BJ (cell line): ENCODE data around the gene FTH1. TPM values are rescaled to one million over a fixed set of nuclear protein-coding genes. Genes with fewer than 3 reads are reported as not detected.

Experiments used
- CTCF ChIA-PET: fragments of 350-600 bp; formaldehyde crosslinking; extraction: SDS; loops from one replicate; lab custom pipeline; 2021; ENCODE audit warnings: antibody characterized with exemption, inconsistent platforms; lab: Yijun Ruan, JAX
- POLR2A ChIA-PET: fragments of 300-600 bp; sonication (Branson Sonifier 250); formaldehyde crosslinking; extraction: SDS; loops from one replicate; lab custom pipeline; 2021; ENCODE audit warnings: antibody characterized with exemption; lab: Charles Lee
- DNase-seq: peaks from one replicate; pipeline ENCODE4 v3.0.0-alpha.2; 2011; ENCODE audit warnings: low read depth
- H3K27me3 ChIP-seq: 2 replicates; pipeline ENCODE4 v1.6.0; 2011; ENCODE audit warnings: low read length; ENCODE audit not compliant: control insufficient read depth, insufficient read depth
- H3K36me3 ChIP-seq: 2 replicates; pipeline ENCODE4 v1.5.1; 2011; ENCODE audit warnings: low read length; ENCODE audit not compliant: control insufficient read depth, insufficient read depth
- H3K4me3 ChIP-seq: 2 replicates; pipeline ENCODE4 v1.5.1; 2011; ENCODE audit warnings: low read depth, mild to moderate bottlenecking, control low read depth, low read length
- CTCF ChIP-seq: IDR thresholded peaks from 2 replicates; pipeline ENCODE4 v1.5.1; 2011; ENCODE audit warnings: low read depth, mild to moderate bottlenecking, control low read depth, inconsistent platforms, low read length, moderate library complexity; ENCODE audit not compliant: insufficient read depth
- polyA plus RNA-seq: library from polyadenylated mRNA; depleted of rRNA; stranded (reverse); fragments of >200 nt; gene quantifications from 2 replicates; pipeline ENCODE4 v1.2.3, GENCODE V29; 2011

Gene FTH1
- polyA plus RNA-seq, 1 experiment = 1,472 TPM

GRCh38 chr11:61930933-61931332, 36.5 kb downstream of the FTH1 start:
- H3K36me3 ChIP-seq = no peaks in the 10 kb centered on the region
- ChIA-PET POLR2A (no interaction called here), CTCF (interaction anchor here (0.6 to 4.2 kb wide), 7 partner anchors 15 to 33 kb away, joined by 3 to 20 read pairs (median 4); no protein-coding TSS in a partner anchor)
- no peaks in the 10 kb centered on the region for H3K27me3 ChIP-seq
- no peak for TF ChIP-seq CTCF
- H3K4me3 ChIP-seq = no peak overlapping the region
- no peak for DNase-seq

GRCh38 chr11:61928606-61929005, 38.8 kb downstream of the FTH1 start:
- Histone ChIP-seq H3K27me3 (no peaks in the 10 kb centered on the region), H3K36me3 (no peaks in the 10 kb centered on the region), H3K4me3 (no peak overlapping the region)
- no peak for DNase-seq
- ChIA-PET POLR2A (interaction anchor here (0.5 to 0.6 kb wide), 2 partner anchors 26 to 57 kb away, joined by 3 to 4 read pairs; no protein-coding TSS in a partner anchor), CTCF (interaction anchor here (0.6 to 4.2 kb wide), 13 partner anchors 8 to 75 kb away, joined by 3 to 20 read pairs (median 4); no protein-coding TSS in a partner anchor)
- no peak for TF ChIP-seq CTCF

- ChIA-PET POLR2A (no interaction called here), CTCF (interaction anchor here (1.1 to 4.2 kb wide), 5 partner anchors 9 to 77 kb away, joined by 3 to 20 read pairs (median 8); no protein-coding TSS in a partner anchor)
- Histone ChIP-seq H3K4me3 (no peak overlapping the region), H3K27me3 (no peaks in the 10 kb centered on the region), H3K36me3 (no peaks in the 10 kb centered on the region)
- TF ChIP-seq CTCF = no peak
- no peak for DNase-seq
Observed at GRCh38 chr11:61927501-61927900, 39.9 kb downstream of the FTH1 start.

- no peaks in the 10 kb centered on the region for H3K27me3 ChIP-seq
- no peaks in the 10 kb centered on the region for H3K36me3 ChIP-seq
- ChIA-PET CTCF (interaction anchor here (1.9 to 4.5 kb wide), 2 partner anchors 21 to 27 kb away, joined by 8 to 34 read pairs; no protein-coding TSS in a partner anchor), POLR2A (interaction anchor here (0.7 kb wide), 1 partner anchor 18 kb away, joined by 3 read pairs; no protein-coding TSS in a partner anchor)
- DNase-seq = no peak
- no peak overlapping the region for H3K4me3 ChIP-seq
- TF ChIP-seq CTCF = no peak
Observed at GRCh38 chr11:61926235-61926634, 41.2 kb downstream of the FTH1 start.

GRCh38 chr11:61925736-61926135, 41.7 kb downstream of the FTH1 start:
- Histone ChIP-seq H3K4me3 (no peak overlapping the region), H3K36me3 (no peaks in the 10 kb centered on the region), H3K27me3 (no peaks in the 10 kb centered on the region)
- POLR2A ChIA-PET = no interaction called here
- DNase-seq = no peak
- no peak for TF ChIP-seq CTCF
- CTCF ChIA-PET = interaction anchor here (1.9 to 4.5 kb wide), 2 partner anchors 22 to 27 kb away, joined by 8 to 34 read pairs; no protein-coding TSS in a partner anchor
